ENCODE data around the gene ZDHHC11B.

- TF ChIP-seq JARID2 (CRISPR knock-in tag; IDR thresholded peaks at IDR 0.05; ENCODE audit: insufficient replicate concordance), result no peak
- no peak for TF ChIP-seq MYPOP (CRISPR knock-in tag; IDR thresholded peaks at IDR 0.05)
- TF ChIP-seq FOXA1 (IDR thresholded peaks at IDR 0.05), result no peak
- no peak for TF ChIP-seq FOXA1 (CRISPR knock-in tag; IDR thresholded peaks at IDR 0.05)
- no peak for TF ChIP-seq RFX5 (IDR thresholded peaks at IDR 0.05; ENCODE audit: low read depth, low read length)
- TF ChIP-seq ZNF331 (CRISPR knock-in tag; IDR thresholded peaks at IDR 0.05), result no peak
- no peak for TF ChIP-seq ZFY (CRISPR knock-in tag; IDR thresholded peaks at IDR 0.05)
- TF ChIP-seq CTCF (CRISPR knock-in tag; IDR thresholded peaks at IDR 0.05), result no peak
- no peak for TF ChIP-seq E2F5 (CRISPR knock-in tag; conservative IDR thresholded peaks at IDR 0.05)
These were observed 7.4 kb downstream of the ZDHHC11B start for GRCh38 chr5:776862-777711.
